B cell (primary cell): ENCODE results near the gene IRAK2. TPM values are rescaled to one million over a fixed set of nuclear protein-coding genes. Genes with fewer than 3 reads are reported as not detected.
A peak's percentile ranks its signal among the peaks of the same experiment; 100 is the strongest.

ENCODE experiments used
- ATAC-seq: fragments of 200-7000 bp; cut with Tn5 transposase; one replicate; pipeline ENCODE4 v1.10.0; 2021; ENCODE audit warnings: low read depth, mild to moderate bottlenecking, moderate number of reproducible peaks, moderate library complexity
- CTCF ChIA-PET: fragments of 350-600 bp; sonication (Branson Sonifier 250); formaldehyde crosslinking; loops from one replicate; lab custom pipeline; 2021; ENCODE audit warnings: antibody characterized with exemption, inconsistent platforms; lab: Charles Lee
- POLR2A ChIA-PET: fragments of 350-600 bp; sonication (Branson Sonifier 250); formaldehyde crosslinking; loops from one replicate; lab custom pipeline; 2021; ENCODE audit warnings: antibody characterized with exemption; lab: Charles Lee
- DNase-seq: peaks from one replicate; pipeline ENCODE4 v3.0.0; 2013
- H2AFZ ChIP-seq: 2 replicates; pipeline ENCODE4 v1.6.1; 2012; ENCODE audit warnings: mild to moderate bottlenecking, low read depth, low read length; ENCODE audit not compliant: insufficient read depth, poor library complexity, severe bottlenecking
- H3K27ac ChIP-seq, 2 donors: 1 replicate in 1 of 2; 2 replicates in 1 of 2; pipeline ENCODE4 v1.5.1; 2012 to 2013; ENCODE audit warnings: low read length in 2 of 2, mild to moderate bottlenecking in 2 of 2, moderate library complexity in 1 of 2
- H3K27me3 ChIP-seq, 4 experiments: fragments of 200-600 bp in 1 of 4; sonication (generic) in 1 of 4; replicated peaks in 1 of 4; 1 replicate in 2 of 4; 2 replicates in 2 of 4; pipeline versions ENCODE4 v1.6.1 to v1.7.0; 2013 to 2016; ENCODE audit warnings: low read length in 3 of 4, mild to moderate bottlenecking in 2 of 4, mixed read lengths in 1 of 4, moderate library complexity in 1 of 4; ENCODE audit not compliant: insufficient read depth in 4 of 4, control insufficient read depth in 3 of 4; ENCODE audit errors: control extremely low read depth in 1 of 4
- H3K36me3 ChIP-seq, 2 experiments: replicated peaks in 1 of 2; 1 replicate in 1 of 2; 2 replicates in 1 of 2; pipeline versions ENCODE4 v1.6.1 to v1.7.1; 2013; ENCODE audit warnings: low read length in 1 of 2; ENCODE audit not compliant: insufficient read depth in 2 of 2, control insufficient read depth in 1 of 2; ENCODE audit errors: control extremely low read depth in 1 of 2, extremely low read depth in 1 of 2
- H3K4me1 ChIP-seq, 2 donors: fragments of 200-600 bp in 1 of 2; sonication (generic) in 1 of 2; 1 replicate in 1 of 2; 2 replicates in 1 of 2; pipeline versions ENCODE4 v1.5.1 to v1.6.1; 2013 to 2017; ENCODE audit warnings: low read length in 2 of 2; ENCODE audit not compliant: control insufficient read depth in 2 of 2, insufficient read depth in 2 of 2
- H3K4me2 ChIP-seq: replicated peaks from 2 replicates; pipeline ENCODE3; 2012; ENCODE audit warnings: mild to moderate bottlenecking, low read depth, low read length; ENCODE audit not compliant: poor library complexity, severe bottlenecking
- H3K4me3 ChIP-seq, 5 experiments: fragments of 200-600 bp in 1 of 5; sonication (generic) in 1 of 5; 1 replicate in 3 of 5; 2 replicates in 2 of 5; pipeline versions ENCODE4 v1.5.1 to v1.7.0; 2011 to 2016; ENCODE audit warnings: low read length in 4 of 5, mild to moderate bottlenecking in 4 of 5, low read depth in 2 of 5, control low read depth in 1 of 5, moderate library complexity in 1 of 5; ENCODE audit not compliant: insufficient read depth in 1 of 5; ENCODE audit errors: control extremely low read depth in 1 of 5, extremely low read depth in 1 of 5
- H3K79me2 ChIP-seq: fragments of 200-600 bp; sonication (generic); one replicate; pipeline ENCODE4 v1.6.0; 2016; ENCODE audit warnings: low read length; ENCODE audit not compliant: control insufficient read depth, insufficient read depth
- H3K9ac ChIP-seq: fragments of 200-600 bp; sonication (generic); 2 replicates; pipeline ENCODE4 v1.6.1; 2017; ENCODE audit warnings: mild to moderate bottlenecking, low read length, moderate library complexity
- H3K9me3 ChIP-seq, 3 donors: one replicate each; pipeline versions ENCODE4 v1.6.1 to v1.7.1; 2013; ENCODE audit warnings: low read length in 2 of 3; ENCODE audit not compliant: control insufficient read depth in 2 of 3, insufficient read depth in 1 of 3; ENCODE audit errors: control extremely low read depth in 1 of 3
- H4K20me1 ChIP-seq: 2 replicates; pipeline ENCODE4 v1.6.0; 2012; ENCODE audit warnings: mild to moderate bottlenecking, low read length; ENCODE audit not compliant: insufficient read depth, control insufficient read depth, poor library complexity, severe bottlenecking
- H3K27ac Mint-ChIP-seq: one replicate; pipeline ENCODE4 v1.8.0; 2021; ENCODE audit warnings: mixed read lengths
- H3K27me3 Mint-ChIP-seq: one replicate; pipeline ENCODE4 v1.8.0; 2021; ENCODE audit warnings: mixed read lengths
- H3K4me1 Mint-ChIP-seq: one replicate; pipeline ENCODE4 v1.8.0; 2021; ENCODE audit warnings: mixed read lengths
- H3K4me3 Mint-ChIP-seq: one replicate; pipeline ENCODE4 v1.8.0; 2021; ENCODE audit warnings: mixed read lengths
- H3K9me3 Mint-ChIP-seq: one replicate; pipeline ENCODE4 v1.8.0; 2022; ENCODE audit warnings: mixed read lengths; ENCODE audit not compliant: insufficient read depth
- EZH2 ChIP-seq: IDR thresholded peaks from 2 replicates; pipeline ENCODE4 v1.6.1; 2012; ENCODE audit warnings: borderline replicate concordance, low read depth, mild to moderate bottlenecking, moderate library complexity, low read length; ENCODE audit not compliant: insufficient read depth, poor library complexity, severe bottlenecking
- WGBS: methylation state at CpG from one replicate; pipeline ENCODE4 v1.1.5; 2013; ENCODE audit warnings: missing lambda C conversion rate; ENCODE audit not compliant: insufficient coverage; 5-methylcytosine and 5-hydroxymethylcytosine counted together
- intact Hi-C: fragments of 100-400 bp; cut with micrococcal nuclease; formaldehyde crosslinking; loops from one replicate; pipeline ENCODE4 v1.10.0; 2022
- polyA plus RNA-seq: library from polyadenylated mRNA; depleted of rRNA; stranded (reverse); fragments of >200 nt; gene quantifications from 2 replicates; pipeline ENCODE4 v1.2.3, GENCODE V29; 2012
- total RNA-seq, 2 donors: library from RNA; stranded (reverse); fragments of 120-200 nt in 1 of 2; gene quantifications; 1 replicate in 1 of 2; 2 replicates in 1 of 2; pipeline versions ENCODE4 v1.2.3 to v1.2.4, GENCODE V29; 2013 to 2022
- TF ChIP-seq, protein P1 (sequence below): fragments of 200-600 bp; IDR thresholded peaks from one replicate; pipeline ENCODE4 v1.8.0; 2022; ENCODE audit warnings: antibody characterized with exemption, mild to moderate bottlenecking

The IRAK2 gene
- total and polyA plus RNA-seq, 2 donors (not counting 1 experiment from before 2014, with no cell fraction given), result 11.8 to 23.2 TPM

DNA sequence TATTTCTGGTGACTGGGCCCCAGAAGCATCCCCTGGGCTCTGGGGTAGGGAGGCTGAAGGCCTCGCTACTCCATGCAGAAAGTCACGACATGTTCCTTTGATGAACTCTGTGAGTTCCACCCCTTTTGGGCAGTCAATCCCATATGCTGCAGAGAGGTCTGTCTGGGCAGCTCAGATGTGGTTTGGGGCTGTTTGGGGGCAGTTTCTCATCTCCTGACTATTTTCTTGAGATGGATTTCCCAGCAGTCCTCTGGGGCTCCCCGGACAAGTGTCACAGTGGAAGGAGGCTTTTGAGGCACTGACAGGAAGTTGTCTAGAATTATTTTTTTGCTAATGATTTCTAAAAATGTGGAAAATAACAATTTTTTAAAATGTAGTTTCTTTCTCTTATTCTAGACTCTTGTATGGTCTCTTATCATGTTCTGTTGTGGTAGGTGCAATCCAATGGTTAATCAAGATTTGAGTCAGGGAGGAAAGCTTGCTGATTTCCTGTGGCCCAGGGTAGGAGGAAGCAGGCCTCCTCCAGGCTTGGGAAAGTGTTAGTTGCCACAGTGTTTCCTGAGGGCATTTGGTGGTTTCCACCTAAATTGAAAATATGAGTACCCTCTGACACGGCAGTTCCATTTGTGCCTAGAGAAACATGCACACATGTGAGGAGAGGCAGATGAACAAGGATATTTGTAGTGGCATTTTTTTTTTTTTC, 63.7 kb downstream of the IRAK2 start:
- peaks cover 7% of the 10 kb centered on the region for H3K79me2 ChIP-seq
- Mint-ChIP-seq H3K4me3 (no peak overlapping the region), H3K27me3 (no peaks in the 10 kb centered on the region), H3K4me1 (peaks cover 39% of the 10 kb centered on the region), H3K27ac (peak overlapping the region; percentile 41), H3K9me3 (no peaks in the 10 kb centered on the region)
- no peak overlapping the region for H3K4me3 ChIP-seq
- POLR2A ChIA-PET, result no interaction called here
- H3K9me3 ChIP-seq, result no peaks in the 10 kb centered on the region
- WGBS, result 32% methylated on average over 2 of the region's 4 CpGs
- DNase-seq (no peak), ATAC-seq (no peak)
- H3K9ac ChIP-seq, result no peak overlapping the region
- H3K4me1 ChIP-seq, result peaks cover 20 to 34% of the 10 kb centered on the region in 2 donors
- no peaks in the 10 kb centered on the region for H4K20me1 ChIP-seq
- H3K27ac ChIP-seq, result no peak overlapping the region
- H3K27me3 ChIP-seq, result no peaks in the 10 kb centered on the region
- no peak for TF ChIP-seq EZH2
- TF ChIP-seq, protein P1, sequence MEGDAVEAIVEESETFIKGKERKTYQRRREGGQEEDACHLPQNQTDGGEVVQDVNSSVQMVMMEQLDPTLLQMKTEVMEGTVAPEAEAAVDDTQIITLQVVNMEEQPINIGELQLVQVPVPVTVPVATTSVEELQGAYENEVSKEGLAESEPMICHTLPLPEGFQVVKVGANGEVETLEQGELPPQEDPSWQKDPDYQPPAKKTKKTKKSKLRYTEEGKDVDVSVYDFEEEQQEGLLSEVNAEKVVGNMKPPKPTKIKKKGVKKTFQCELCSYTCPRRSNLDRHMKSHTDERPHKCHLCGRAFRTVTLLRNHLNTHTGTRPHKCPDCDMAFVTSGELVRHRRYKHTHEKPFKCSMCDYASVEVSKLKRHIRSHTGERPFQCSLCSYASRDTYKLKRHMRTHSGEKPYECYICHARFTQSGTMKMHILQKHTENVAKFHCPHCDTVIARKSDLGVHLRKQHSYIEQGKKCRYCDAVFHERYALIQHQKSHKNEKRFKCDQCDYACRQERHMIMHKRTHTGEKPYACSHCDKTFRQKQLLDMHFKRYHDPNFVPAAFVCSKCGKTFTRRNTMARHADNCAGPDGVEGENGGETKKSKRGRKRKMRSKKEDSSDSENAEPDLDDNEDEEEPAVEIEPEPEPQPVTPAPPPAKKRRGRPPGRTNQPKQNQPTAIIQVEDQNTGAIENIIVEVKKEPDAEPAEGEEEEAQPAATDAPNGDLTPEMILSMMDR, result no peak
- CTCF ChIA-PET, result interaction anchor here (0.7 to 1.8 kb wide), 3 partner anchors 64 to 851 kb away, joined by 3 to 8 read pairs (median 4); partner anchors contain the start of gene IRAK2
- no peak overlapping the region for H2AFZ ChIP-seq
- peaks cover 0 to 14% of the 10 kb centered on the region in 2 experiments for H3K36me3 ChIP-seq
- intact Hi-C loops, result no loop called here
- no peak overlapping the region for H3K4me2 ChIP-seq

DNA sequence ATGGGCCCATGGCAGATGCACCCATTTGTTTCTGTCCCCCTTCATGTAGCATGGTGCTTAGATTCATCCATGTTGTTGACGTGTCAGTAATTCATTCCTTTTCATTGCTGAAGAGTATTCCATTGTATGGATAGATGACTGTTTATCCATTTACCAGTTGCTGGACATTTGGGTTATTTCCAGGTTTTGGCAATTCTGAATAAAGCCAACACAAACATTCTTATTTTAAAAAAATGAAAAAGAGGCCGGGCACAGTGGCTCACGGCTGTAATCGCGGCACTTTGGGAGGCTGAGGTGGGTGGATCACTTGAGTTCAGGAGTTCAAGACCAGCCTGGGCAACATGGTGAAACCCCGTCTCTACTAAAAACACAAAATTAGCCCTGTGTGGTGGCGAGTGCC, 64.9 kb downstream of the IRAK2 start:
- Histone ChIP-seq H2AFZ (no peak overlapping the region), H3K27ac (no peak overlapping the region), H4K20me1 (no peaks in the 10 kb centered on the region), H3K4me2 (no peak overlapping the region), H3K4me1 (peaks cover 9 to 22% of the 10 kb centered on the region in 2 donors), H3K27me3 (no peaks in the 10 kb centered on the region), H3K9ac (no peak overlapping the region), H3K36me3 (peaks cover 0 to 14% of the 10 kb centered on the region in 2 experiments), H3K79me2 (peaks cover 7% of the 10 kb centered on the region), H3K9me3 (no peaks in the 10 kb centered on the region), H3K4me3 (no peak overlapping the region)
- H3K4me1 Mint-ChIP-seq, result peaks cover 28% of the 10 kb centered on the region
- 100% methylated on average over 3 of the region's 7 CpGs for WGBS
- intact Hi-C loops, result no loop called here
- CTCF ChIA-PET, result interaction anchor here (1.8 kb wide), 1 partner anchor 65 kb away, joined by 8 read pairs; the partner anchor contains the start of gene IRAK2
- no peak for TF ChIP-seq EZH2
- TF ChIP-seq, protein P1, result no peak
- H3K4me3 Mint-ChIP-seq, result no peak overlapping the region
- H3K27me3 Mint-ChIP-seq, result no peaks in the 10 kb centered on the region
- POLR2A ChIA-PET, result no interaction called here
- no peak for ATAC-seq
- H3K27ac Mint-ChIP-seq, result no peak overlapping the region
- no peaks in the 10 kb centered on the region for H3K9me3 Mint-ChIP-seq
- no peak for DNase-seq
